HCT116 (cell line): Measurements from ENCODE around the gene PEX19. TPM values are rescaled to one million over a fixed set of nuclear protein-coding genes. Genes with fewer than 3 reads are reported as not detected.
"Not testable (repeated sequence)": the region's sequence is repeated elsewhere in the genome, so short reads cannot be mapped to it uniquely, and the experiment has no call there.

Experiments used
- ATAC-seq: fragments of 200-7000 bp; cut with Tn5 transposase; 2 replicates; pipeline ENCODE4 v1.9.1; 2020; ENCODE audit warnings: mild to moderate bottlenecking, moderate library complexity
- BruUV-seq: library from RNA; stranded (reverse); fragments of 400-500 nt; replicated peaks from 2 replicates; lab custom pipeline; 2021; lab: Mats Ljungman, UMichigan
- CTCF ChIA-PET: fragments of 300-600 bp; sonication (Branson Sonifier 250); formaldehyde crosslinking; loops from one replicate; lab custom pipeline; 2021; ENCODE audit warnings: antibody characterized with exemption; lab: Charles Lee
- POLR2A ChIA-PET: fragments of 300-600, 350-600 bp; sonication (Branson Sonifier 250); formaldehyde crosslinking; loops from one replicate; lab custom pipeline; 2021; ENCODE audit warnings: antibody characterized with exemption; lab: Charles Lee
- RAD21 ChIA-PET, 2 experiments: fragments of 300-600 bp; sonication (Branson Sonifier 250); formaldehyde crosslinking; loops; one replicate each; lab custom pipeline; 2023; ENCODE audit warnings: low total read pairs in 2 of 2; ENCODE audit not compliant: uncharacterized antibody in 2 of 2, unreplicated experiment in 2 of 2, low non-redundant PET in 1 of 2; lab: Charles Lee
- DNase-seq: peaks from one replicate; pipeline ENCODE4 v3.0.0-alpha.2; 2010; ENCODE audit warnings: low read depth, low spot score
- H2AFZ ChIP-seq: fragments of 200-600 bp; shearing (Covaris generic), sonication (generic); 2 replicates; pipeline ENCODE4 v1.6.1; 2017; ENCODE audit warnings: low read depth, mixed run types, mixed read lengths, antibody characterized with exemption, low read length; ENCODE audit not compliant: poor library complexity, severe bottlenecking
- H3K27ac ChIP-seq: 2 replicates; pipeline ENCODE4 v1.5.1; 2012; ENCODE audit warnings: low read depth, low read length
- H3K27me3 ChIP-seq: fragments of 200-600 bp; sonication (generic); 2 replicates; pipeline ENCODE4 v1.6.1; 2016; ENCODE audit warnings: mixed run types, low read length, mixed read lengths; ENCODE audit not compliant: insufficient read depth
- H3K36me3 ChIP-seq, 2 experiments: fragments of 200-500 bp in 1 of 2; fragments of 200-600 bp in 1 of 2; sonication (Bioruptor generic) in 1 of 2; sonication (generic) in 1 of 2; 2 replicates each; pipeline versions ENCODE4 v1.5.1 to v1.6.1; 2014 to 2016; ENCODE audit warnings: low read length in 2 of 2, inconsistent platforms in 1 of 2, mixed read lengths in 1 of 2, mixed run types in 1 of 2; ENCODE audit not compliant: insufficient read depth in 2 of 2, control insufficient read depth in 1 of 2
- H3K4me1 ChIP-seq, 2 experiments: fragments of 200-600 bp in 1 of 2; sonication (generic) in 1 of 2; 2 replicates each; pipeline versions ENCODE4 v1.5.1 to v1.6.1; 2012 to 2017; ENCODE audit warnings: low read length in 2 of 2, inconsistent platforms in 1 of 2, mild to moderate bottlenecking in 1 of 2, mixed read lengths in 1 of 2, mixed run types in 1 of 2, moderate library complexity in 1 of 2; ENCODE audit not compliant: insufficient read depth in 2 of 2, control insufficient read depth in 1 of 2
- H3K4me2 ChIP-seq: fragments of 200-600 bp; sonication (generic); 2 replicates; pipeline ENCODE4 v1.6.1; 2017; ENCODE audit warnings: mixed run types, low read length, mixed read lengths
- H3K4me3 ChIP-seq, 2 experiments: fragments of 200-600 bp in 1 of 2; sonication (generic) in 1 of 2; replicated peaks in 1 of 2; 2 replicates each; pipeline ENCODE4 v1.5.1; 2011 to 2016; ENCODE audit warnings: low read length in 2 of 2, control low read depth in 1 of 2, low read depth in 1 of 2, mild to moderate bottlenecking in 1 of 2, mixed read lengths in 1 of 2, mixed run types in 1 of 2
- H3K79me2 ChIP-seq: fragments of 200-600 bp; sonication (generic); 2 replicates; pipeline ENCODE4 v1.6.1; 2017; ENCODE audit warnings: mild to moderate bottlenecking, mixed run types, low read length, moderate library complexity, mixed read lengths; ENCODE audit not compliant: insufficient read depth
- H3K9ac ChIP-seq: fragments of 200-600 bp; sonication (generic); 2 replicates; pipeline ENCODE4 v1.6.1; 2016; ENCODE audit warnings: low read length, mixed read lengths
- H3K9me2 ChIP-seq: fragments of 200-600 bp; sonication (generic), shearing (Covaris generic); 2 replicates; pipeline ENCODE4 v1.6.1; 2017; ENCODE audit warnings: mixed run types, mild to moderate bottlenecking, moderate library complexity; ENCODE audit not compliant: insufficient read depth
- H3K9me3 ChIP-seq, 2 experiments: fragments of 200-500 bp in 1 of 2; fragments of 200-600 bp in 1 of 2; sonication (Bioruptor generic) in 1 of 2; sonication (generic) in 1 of 2; 2 replicates each; pipeline ENCODE4 v1.6.1; 2014 to 2017; ENCODE audit warnings: low read length in 2 of 2, mixed read lengths in 2 of 2, inconsistent platforms in 1 of 2, low read depth in 1 of 2, mild to moderate bottlenecking in 1 of 2, mixed run types in 1 of 2, moderate library complexity in 1 of 2; ENCODE audit not compliant: control insufficient read depth in 1 of 2, insufficient read depth in 1 of 2
- H4K20me1 ChIP-seq: fragments of 200-600 bp; sonication (generic), shearing (Covaris generic); 2 replicates; pipeline ENCODE4 v1.6.1; 2017; ENCODE audit warnings: mixed run types, mild to moderate bottlenecking, moderate library complexity; ENCODE audit not compliant: insufficient read depth
- CBX3 ChIP-seq: IDR thresholded peaks from 2 replicates; pipeline ENCODE4 v1.6.1; 2012; ENCODE audit warnings: low read depth
- CEBPB ChIP-seq: IDR thresholded peaks from 2 replicates; pipeline ENCODE4 v1.6.1; 2012; ENCODE audit warnings: low read depth
- EZH2 ChIP-seq: fragments of 200-600 bp; sonication (generic); IDR thresholded peaks from 2 replicates; pipeline ENCODE4 v1.6.1; 2017; ENCODE audit warnings: antibody characterized with exemption, mixed run types
- EZH2phosphoT487 ChIP-seq: fragments of 200-600 bp; IDR thresholded peaks from 2 replicates; pipeline ENCODE4 v1.6.1; 2018; ENCODE audit warnings: antibody characterized with exemption, borderline replicate concordance
- FOSL1 ChIP-seq: IDR thresholded peaks from 2 replicates; pipeline ENCODE4 v1.6.1; 2012; ENCODE audit warnings: low read depth
- MAX ChIP-seq: IDR thresholded peaks from 2 replicates; pipeline ENCODE4 v1.6.1; 2012
- POLR2AphosphoS5 ChIP-seq: IDR thresholded peaks from 2 replicates; pipeline ENCODE4 v1.6.1; 2011; ENCODE audit warnings: mild to moderate bottlenecking, low read depth, low read length, moderate library complexity
- RAD21 ChIP-seq: IDR thresholded peaks from 2 replicates; pipeline ENCODE4 v1.6.1; 2012; ENCODE audit warnings: low read depth, mild to moderate bottlenecking
- REST ChIP-seq: IDR thresholded peaks from 2 replicates; pipeline ENCODE4 v1.6.1; 2012; ENCODE audit warnings: low read depth
- SIN3A ChIP-seq: IDR thresholded peaks from 2 replicates; pipeline ENCODE4 v1.6.1; 2012; ENCODE audit warnings: low read depth
- SP1 ChIP-seq: IDR thresholded peaks from 2 replicates; pipeline ENCODE4 v1.6.1; 2012; ENCODE audit warnings: low read depth
- SRF ChIP-seq: IDR thresholded peaks from 2 replicates; pipeline ENCODE4 v1.6.1; 2012; ENCODE audit warnings: low read depth
- intact Hi-C: fragments of 100-400 bp; cut with micrococcal nuclease; formaldehyde crosslinking; loops from 2 replicates; pipeline ENCODE4 v1.10.0; 2022
- total RNA-seq: library from RNA; stranded (reverse); gene quantifications from one replicate; pipeline ENCODE4 v1.2.1, GENCODE V29; 2021; ENCODE audit not compliant: unreplicated experiment
- TF ChIP-seq, protein P1 (sequence below), 3 experiments: fragments of 200-600 bp in 1 of 3; sonication (generic) in 1 of 3; IDR thresholded peaks in 2 of 3; conservative IDR thresholded peaks in 1 of 3; 2 replicates each; pipeline ENCODE4 v1.5.1; 2012 to 2017; ENCODE audit warnings: low read depth in 2 of 3, low read length in 2 of 3, antibody characterized with exemption in 1 of 3, borderline replicate concordance in 1 of 3, control low read depth in 1 of 3, mild to moderate bottlenecking in 1 of 3, mixed read lengths in 1 of 3, mixed run types in 1 of 3, moderate library complexity in 1 of 3; ENCODE audit not compliant: insufficient read depth in 1 of 3

The PEX19 gene
- total RNA-seq, 1 experiment from 2014 or later, result 35.9 TPM

DNA sequence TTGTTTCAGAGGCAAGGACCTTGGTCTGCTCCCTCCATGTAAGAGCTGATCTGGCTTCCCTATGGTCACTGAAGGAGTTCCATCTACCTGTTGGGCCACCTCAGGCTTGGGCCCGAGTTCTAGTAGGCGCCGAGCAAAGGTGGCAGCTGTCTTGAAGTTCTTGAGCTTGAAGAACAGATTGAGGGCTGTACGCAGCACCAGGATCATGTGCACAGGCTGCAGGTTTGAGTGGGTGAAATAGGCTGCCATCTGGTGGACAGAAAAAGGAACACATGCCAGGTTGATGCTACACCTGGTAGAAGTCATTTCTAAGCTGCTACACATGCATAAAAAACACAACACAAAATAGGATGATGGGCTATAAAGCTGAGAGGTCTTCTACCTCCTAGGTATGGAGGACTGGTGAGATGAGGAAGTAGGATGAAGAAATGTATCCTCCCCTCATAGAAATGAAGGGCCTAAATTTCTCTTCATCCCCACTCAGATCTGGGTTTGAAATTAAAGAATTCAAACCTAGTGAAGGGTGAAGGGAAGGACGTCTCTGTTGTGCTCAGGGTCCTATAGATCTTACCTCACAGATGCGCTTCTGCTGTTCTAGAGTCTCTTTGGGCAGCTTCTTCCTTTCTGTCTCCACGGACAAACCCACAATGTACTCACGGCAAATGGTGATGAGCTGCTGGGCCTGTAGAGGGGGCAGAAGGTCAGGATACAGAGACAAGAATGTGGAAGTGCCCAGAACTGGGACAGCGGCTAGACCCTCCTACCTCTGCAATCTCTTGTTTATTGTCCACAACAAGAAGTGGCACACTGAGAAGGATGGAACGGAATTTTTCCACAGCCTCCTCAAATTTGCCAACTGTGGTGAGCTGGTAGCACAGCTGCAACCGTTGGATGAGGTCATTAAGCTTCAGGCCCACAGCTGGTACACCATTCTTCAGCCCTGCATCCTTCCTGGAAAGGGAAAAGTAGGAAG, 6.6 kb upstream of the PEX19 start:
- ChIA-PET CTCF (interaction anchor here (0.6 to 2.8 kb wide), 27 partner anchors 10 to 245 kb away, joined by 3 to 32 read pairs (median 5); partner anchors contain the start of genes DCAF8 and IGSF8), POLR2A (no interaction called here), RAD21 (interaction anchor here (0.6 to 1.6 kb wide), 9 partner anchors 10 to 191 kb away, joined by 3 to 8 read pairs (median 4); no protein-coding TSS in a partner anchor)
- Histone ChIP-seq H3K9me3 (no peaks in the 10 kb centered on the region), H2AFZ (no peak overlapping the region), H3K79me2 (no peaks in the 10 kb centered on the region), H3K27ac (no peak overlapping the region), H3K4me2 (no peak overlapping the region), H3K36me3 (peaks cover 66 to 67% of the 10 kb centered on the region in 2 experiments), H3K27me3 (no peaks in the 10 kb centered on the region), H3K4me3 (no peak overlapping the region), H4K20me1 (no peaks in the 10 kb centered on the region), H3K9ac (no peak overlapping the region), H3K9me2 (no peaks in the 10 kb centered on the region), H3K4me1 (no peaks in the 10 kb centered on the region)
- BruUV-seq, result no TSS peak
- ATAC-seq (peak; percentile 95), DNase-seq (peak; percentile 37)
- intact Hi-C loops, result loop anchor here (1.0 to 5.0 kb wide), 3 partner anchors 46 to 190 kb away; no protein-coding TSS in a partner anchor
- TF ChIP-seq EZH2 (no peak), FOSL1 (no peak), RAD21 (peak; percentile 62), SRF (0 out of 2 replicates have a peak, but pooled peaks have one; percentile 14), EZH2phosphoT487 (no peak), SIN3A (no peak), POLR2AphosphoS5 (no peak), MAX (peak; percentile 36; the same call in 1 of the 2 replicates), CBX3 (no peak), REST (no peak), CEBPB (no peak), SP1 (no peak)
- TF ChIP-seq, protein P1, sequence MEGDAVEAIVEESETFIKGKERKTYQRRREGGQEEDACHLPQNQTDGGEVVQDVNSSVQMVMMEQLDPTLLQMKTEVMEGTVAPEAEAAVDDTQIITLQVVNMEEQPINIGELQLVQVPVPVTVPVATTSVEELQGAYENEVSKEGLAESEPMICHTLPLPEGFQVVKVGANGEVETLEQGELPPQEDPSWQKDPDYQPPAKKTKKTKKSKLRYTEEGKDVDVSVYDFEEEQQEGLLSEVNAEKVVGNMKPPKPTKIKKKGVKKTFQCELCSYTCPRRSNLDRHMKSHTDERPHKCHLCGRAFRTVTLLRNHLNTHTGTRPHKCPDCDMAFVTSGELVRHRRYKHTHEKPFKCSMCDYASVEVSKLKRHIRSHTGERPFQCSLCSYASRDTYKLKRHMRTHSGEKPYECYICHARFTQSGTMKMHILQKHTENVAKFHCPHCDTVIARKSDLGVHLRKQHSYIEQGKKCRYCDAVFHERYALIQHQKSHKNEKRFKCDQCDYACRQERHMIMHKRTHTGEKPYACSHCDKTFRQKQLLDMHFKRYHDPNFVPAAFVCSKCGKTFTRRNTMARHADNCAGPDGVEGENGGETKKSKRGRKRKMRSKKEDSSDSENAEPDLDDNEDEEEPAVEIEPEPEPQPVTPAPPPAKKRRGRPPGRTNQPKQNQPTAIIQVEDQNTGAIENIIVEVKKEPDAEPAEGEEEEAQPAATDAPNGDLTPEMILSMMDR (IDR thresholded peaks at IDR 0.05 in 2 of 3, conservative IDR thresholded peaks at IDR 0.05 in 1 of 3; ENCODE audit: borderline replicate concordance in 1 of 3, insufficient read depth in 1 of 3, low read depth in 2 of 3, low read length in 2 of 3), result peak; percentile 65 to 84 (median 84)

GRCh38 chr1:160287769-160288168, 2.8 kb upstream of the PEX19 start:
- H3K4me3 ChIP-seq, POLR2A ChIA-PET, RAD21 ChIA-PET, H3K9me2 ChIP-seq, BruUV-seq, DNase-seq, H3K27ac ChIP-seq, H3K9ac ChIP-seq, ATAC-seq, intact Hi-C loops, H3K27me3 ChIP-seq, H4K20me1 ChIP-seq, H2AFZ ChIP-seq, H3K9me3 ChIP-seq, H3K4me2 ChIP-seq: not testable (repeated sequence)
- CTCF ChIA-PET, result interaction anchor here (0.8 to 2.8 kb wide), 3 partner anchors 36 to 202 kb away, joined by 3 to 17 read pairs (median 5); no protein-coding TSS in a partner anchor
- Histone ChIP-seq H3K4me1 (peaks cover 6 to 13% of the 10 kb centered on the region in 2 experiments; a peak in 3 of 4 replicates), H3K79me2 (peaks cover 15% of the 10 kb centered on the region), H3K36me3 (peaks cover 30 to 34% of the 10 kb centered on the region in 2 experiments)
